GM19463 (cell line): ENCODE measurements around the gene ZACN.

Source experiments
- ATAC-seq: cut with Tn5 transposase; IDR thresholded peaks from one replicate; pipeline ENCODE4 v1.9.1; 2021; ENCODE audit warnings: mild to moderate bottlenecking, moderate library complexity; ENCODE audit not compliant: unreplicated experiment

Gene ZACN

DNA sequence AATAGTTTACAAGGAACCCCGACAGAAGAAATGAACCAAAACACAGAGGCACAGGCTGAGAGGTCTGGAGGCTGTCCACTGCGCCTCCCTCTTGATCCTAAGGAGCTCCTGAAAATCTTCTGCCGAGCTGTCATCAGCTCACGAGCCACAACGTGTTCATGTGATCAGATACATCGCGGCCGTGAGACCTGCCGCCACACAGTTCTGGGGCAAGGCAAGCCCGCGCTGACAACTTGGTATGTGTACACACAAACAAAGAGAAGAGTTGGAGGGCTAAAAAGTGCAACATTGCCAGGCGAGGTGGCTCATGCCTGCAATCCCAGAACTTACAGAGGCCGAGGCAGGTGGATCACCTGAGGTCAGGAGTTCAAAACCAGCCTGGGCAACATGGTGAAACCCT lies 17.0 kb downstream of the ZACN start:
- ATAC-seq, result no peak

DNA sequence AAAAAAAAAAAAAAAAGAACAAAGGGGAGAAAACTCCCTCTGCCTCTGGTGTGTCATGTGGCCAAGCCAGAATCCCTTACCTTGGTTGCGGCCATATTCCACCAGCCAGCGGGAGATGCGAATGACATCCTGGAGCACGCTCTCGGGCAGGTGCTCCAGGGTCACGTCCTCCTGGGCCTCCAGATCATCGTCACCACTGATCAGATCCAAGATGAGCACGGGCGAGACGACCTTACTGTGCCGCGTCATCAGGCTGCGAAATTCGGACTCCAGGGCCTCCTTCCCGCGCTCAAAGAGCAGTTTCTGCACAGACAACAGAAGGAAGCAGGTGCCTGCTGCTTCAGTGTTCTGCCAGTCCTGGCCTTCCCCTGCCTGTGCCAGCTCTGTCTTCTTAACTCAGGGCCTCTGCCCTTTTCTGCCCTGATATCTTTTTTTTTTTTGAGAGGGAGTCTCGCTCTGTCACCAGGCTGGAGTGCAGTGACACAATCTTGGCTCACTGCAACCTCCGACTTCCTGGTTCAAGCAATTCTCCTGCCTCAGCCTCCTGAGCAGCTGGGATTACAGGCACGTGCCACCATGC lies 18.8 kb downstream of the ZACN start:
- ATAC-seq, result no peak

DNA sequence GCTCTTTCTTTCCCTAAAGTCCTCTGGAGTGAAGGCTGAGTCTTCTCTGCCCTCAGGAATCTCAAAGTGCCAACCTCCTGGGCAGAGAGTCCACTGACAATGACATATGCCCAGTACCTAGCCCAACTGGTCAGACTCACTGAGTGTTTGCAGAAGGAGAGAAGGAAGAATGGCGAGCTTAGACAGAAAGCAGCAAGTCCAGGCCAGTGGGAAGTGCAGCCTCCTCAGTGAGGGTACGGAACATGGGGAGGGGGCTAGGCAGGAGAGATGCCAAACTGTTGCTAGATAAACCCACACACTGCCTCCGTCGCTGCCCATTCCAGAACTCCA lies 23.9 kb downstream of the ZACN start:
- ATAC-seq, result peak; percentile 9

DNA sequence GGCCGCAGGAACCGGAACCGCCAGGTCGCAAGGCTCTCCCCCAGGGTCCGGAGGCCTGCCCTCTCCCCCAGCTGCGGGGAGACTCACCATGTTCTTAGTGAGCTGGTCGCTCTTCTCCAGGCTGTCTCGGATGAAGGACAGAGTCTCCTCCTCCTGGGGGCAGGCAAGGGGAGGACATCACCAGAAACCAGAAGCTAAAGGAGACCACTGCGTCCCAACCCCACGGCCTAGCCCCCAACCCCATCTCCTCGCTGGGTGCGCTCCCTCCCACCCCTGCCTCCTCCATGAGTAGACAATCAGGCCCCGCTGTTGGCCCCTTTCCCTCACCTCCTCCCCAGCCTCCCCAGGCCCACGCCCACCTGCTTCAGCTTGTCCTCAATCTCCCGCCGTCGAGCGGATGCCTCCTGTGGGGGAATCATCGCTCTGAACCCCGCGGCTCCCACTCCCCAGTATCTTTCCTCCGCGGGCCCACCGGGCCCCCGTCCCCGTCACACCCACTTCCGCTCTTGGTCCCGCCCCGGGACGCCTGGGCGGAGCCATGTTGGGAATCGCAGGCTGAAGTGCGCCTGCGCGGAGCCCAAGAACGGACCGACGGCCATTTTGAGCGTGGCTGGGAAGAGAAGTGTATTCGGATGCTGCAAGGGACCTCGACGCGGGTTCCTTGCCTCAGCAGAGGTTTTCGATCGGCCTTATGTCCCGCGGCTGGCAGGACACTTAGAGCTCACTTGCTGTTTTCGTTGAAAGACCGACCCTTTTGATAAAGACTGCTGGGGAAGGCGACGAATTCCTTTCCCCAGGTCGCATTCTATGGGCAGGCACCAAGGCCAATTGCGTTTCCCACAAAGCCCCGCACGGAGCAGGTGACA lies 24.5 kb downstream of the ZACN start, which contains the start of gene EXOC7:
Gene EXOC7 (minus strand): TSS at position 514 of the 866 bp plus-strand sequence. CDS start 95 bp downstream, at position 419.
- peak; percentile 85 for ATAC-seq

DNA sequence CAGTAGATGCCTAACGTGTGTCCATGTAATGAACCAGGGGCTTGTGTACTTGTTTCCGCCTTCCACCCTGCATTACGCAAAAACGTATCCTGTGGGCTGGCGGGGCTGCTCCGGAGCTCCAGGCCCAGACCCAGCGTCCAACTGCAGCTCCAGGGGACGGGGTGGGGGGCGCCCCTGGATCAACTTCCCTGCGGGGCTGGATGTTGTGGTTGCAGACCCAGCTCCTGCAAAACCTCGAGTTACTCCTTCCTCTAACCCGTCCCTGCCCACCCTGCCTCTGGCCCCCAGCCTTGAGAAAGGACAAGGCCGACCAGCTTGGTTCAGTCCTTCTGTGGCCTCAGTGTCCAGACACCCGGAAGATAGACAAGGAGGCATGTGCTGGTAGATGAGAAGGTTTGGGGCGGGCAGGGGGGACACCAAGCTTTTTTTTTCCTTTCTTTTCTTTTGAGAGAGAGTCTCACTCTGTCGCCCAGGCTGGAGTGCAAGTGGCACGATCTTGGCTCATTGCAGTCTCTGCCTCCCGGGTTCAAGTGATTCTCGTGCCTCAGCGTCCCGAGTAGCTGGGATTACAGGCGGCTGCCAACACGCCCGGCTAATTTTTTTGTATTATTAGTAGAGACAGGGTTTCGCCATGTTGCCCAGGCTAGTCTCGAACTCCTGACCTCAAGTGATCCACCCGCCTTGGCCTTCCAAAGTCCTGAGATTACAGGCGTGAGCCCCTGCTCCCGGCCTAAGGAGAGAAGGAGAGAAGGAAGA lies 25.3 kb downstream of the ZACN start:
- ATAC-seq, result no peak

DNA sequence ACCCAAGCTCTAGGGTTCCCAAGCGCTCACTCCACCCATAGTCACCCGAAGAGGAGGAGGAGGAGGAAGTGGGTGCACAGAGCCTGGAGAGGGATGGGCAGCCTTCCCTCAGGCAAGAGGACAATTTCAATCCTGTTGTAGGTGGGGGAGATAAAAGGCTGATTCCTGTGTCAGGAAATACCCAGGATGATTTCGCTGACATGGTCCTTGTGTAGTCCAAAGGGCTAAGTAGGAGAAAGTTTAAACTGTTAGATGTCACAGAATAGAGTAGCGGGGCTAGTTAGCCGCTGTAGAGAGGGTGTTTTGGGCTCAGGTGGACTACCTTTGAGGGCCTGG lies 25.9 kb downstream of the ZACN start:
- no peak for ATAC-seq

DNA sequence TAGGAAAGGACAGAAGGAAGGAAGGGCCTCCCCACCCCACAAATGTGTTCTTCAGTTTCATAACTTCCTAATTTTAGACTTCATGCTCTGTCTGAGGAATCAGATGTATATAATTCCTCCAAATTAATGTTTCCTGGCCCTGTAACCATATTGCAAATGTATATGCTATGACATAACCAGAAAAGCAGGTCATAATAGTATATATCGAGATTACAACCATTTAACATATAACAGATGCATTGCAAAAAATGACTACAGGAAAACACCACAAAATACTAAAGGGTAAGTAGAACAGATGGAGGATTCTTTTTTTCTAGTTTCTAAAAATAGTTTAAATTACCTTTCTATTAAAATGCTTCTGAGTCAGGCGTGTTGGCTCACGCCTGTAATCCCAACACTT lies 27.7 kb downstream of the ZACN start:
- ATAC-seq, result no peak

DNA sequence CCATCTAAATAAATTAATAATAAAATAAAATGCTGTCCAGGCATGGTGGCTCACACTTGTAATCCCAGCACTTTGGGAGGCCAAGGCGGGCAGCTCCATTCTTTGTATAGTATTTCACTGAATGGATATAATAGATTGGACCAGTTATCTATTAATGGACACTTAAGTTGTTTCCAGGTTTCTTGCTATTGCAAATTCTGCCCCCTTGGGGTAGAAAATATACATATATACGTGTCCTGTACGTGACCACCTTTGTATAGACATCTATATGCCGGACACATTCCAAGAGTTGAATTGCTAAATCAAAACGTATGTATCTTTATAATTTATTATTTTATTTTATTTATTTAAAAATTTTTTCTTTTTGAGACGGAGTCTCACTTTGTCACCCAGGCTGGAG lies 28.5 kb downstream of the ZACN start:
- no peak for ATAC-seq

DNA sequence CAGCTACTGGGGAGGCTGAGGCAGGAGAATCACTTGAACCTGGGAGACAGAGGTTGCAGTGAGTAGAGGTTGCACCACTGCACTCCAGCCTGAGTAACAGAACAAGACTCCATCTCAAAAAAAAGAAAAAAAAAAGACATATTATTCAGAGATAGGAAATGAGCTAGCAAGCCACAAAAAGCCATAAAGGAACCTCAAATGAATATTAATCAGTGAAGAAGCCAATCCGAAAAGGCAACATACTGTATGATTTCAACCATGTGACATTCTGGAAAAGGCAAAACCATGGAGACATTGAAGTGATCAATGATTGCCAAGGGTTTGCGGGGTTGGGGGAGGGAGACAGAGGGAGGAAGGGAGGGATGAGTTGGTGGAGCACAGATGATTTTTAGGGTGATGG lies 33.0 kb downstream of the ZACN start:
- ATAC-seq, result no peak

DNA sequence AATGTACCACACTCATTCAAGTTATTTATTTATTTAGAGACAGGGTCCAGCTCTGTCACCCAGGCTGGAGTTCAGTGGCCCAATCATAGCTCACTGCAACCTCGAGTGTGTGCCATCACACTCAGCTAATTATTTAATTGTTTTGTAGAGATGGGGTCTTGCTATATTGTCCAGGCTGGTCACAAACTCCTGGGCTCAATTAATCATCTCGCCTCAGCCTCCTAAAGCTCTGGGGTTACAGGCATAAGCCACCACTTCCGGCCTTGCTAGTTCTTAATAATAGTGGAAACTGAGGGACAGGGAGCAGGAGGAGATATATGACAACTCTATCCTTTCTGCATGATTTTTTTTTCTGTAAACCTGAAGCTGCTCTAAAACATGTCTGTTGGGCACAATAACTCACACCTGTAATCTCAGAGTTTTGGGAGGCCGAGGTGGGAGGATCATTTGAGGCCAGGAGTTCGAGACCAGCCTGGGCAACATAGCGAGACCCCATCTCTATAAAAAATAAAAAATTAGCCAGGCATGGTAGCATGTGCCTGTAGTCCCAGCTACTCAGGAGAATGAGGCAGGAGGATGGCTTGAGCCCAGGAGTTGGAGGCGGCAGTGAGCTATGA lies 36.3 kb downstream of the ZACN start:
- ATAC-seq, result no peak

DNA sequence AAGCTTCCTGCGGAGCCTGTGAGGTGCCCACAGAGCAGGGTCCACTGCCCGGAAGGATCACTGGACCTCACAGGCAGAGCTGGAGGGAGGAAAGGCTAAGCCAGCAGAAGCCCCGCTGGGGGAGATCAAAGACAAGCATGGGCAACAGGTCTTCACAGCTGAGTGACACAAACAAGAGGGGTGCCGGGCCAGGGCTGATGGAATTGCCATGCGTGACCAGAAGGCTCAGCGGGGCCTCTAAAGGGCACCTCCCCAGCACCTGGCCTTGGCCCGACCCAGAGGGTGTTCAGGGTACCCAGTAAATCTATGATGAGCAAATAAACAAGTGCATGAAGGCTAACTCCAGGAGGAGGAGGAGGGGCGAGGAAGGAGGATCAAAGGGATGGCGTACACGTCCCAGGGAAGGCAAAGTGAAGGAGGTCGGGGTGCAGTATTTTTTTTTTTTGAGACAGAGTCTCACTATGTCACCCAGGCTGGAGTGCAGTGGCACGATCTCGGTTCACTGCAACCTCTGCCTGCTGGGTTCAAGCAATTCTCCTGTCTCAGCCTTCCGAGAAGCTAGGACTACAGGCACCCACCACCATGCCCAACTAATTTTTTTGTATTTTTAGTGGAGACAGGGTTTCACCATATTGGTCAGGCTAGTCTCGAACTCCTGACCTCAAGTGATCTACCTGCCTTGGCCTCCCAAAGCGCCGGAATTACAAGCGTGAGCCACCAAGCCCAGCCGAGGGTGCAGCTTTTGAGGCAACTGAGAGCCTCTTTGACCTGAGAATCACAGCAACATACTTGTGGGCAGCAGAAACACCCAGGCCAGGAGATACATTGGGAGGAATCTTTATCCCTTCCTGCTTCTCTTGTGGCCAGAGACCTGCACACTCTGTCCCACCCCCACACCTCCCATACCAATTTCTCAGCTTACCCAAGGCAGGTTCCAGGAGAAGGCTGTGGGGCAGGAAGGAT lies 40.7 kb downstream of the ZACN start:
- no peak for ATAC-seq

DNA sequence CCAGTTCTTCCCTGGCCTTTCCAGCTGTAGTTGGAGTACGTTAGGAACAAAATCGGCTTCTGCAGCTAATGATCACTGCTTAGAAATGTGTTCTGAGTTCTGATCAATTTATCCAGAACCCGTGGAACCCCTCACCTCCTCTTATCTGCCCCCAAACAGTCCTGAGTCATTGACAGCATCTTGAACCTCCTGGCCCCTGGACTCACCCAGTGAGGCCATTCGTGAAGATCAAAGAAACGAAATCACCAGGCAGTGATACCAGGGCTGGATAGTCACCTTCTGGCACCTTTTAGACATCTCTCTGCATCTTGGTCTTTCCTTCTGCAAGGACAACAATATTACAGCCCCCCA lies 41.7 kb downstream of the ZACN start:
- ATAC-seq, result no peak

DNA sequence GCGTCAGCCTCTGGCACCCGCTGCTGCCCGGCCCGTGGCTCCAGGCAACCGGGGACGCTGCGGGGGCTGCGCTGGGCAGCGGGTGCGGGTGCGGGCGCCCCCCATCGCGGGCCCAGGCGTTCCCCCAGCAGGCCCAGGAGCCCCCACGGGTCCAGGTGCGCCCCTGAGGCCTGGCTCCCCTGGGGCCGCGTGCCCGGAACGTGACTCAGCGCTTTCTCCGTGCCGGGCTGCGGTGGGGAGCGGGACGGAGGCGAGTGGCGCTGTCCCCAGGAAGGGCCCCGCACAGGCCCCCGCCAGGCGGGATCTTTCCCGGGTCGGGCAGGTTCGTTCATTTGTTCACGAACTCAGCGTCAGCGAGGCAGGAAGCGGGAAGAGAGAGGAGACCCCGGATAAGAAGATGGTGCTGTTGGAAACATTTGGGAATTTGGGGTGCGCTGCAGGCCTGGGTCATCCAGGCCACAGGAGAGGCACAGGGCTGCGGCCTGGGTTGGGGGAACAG lies 43.0 kb downstream of the ZACN start:
- no peak for ATAC-seq

DNA sequence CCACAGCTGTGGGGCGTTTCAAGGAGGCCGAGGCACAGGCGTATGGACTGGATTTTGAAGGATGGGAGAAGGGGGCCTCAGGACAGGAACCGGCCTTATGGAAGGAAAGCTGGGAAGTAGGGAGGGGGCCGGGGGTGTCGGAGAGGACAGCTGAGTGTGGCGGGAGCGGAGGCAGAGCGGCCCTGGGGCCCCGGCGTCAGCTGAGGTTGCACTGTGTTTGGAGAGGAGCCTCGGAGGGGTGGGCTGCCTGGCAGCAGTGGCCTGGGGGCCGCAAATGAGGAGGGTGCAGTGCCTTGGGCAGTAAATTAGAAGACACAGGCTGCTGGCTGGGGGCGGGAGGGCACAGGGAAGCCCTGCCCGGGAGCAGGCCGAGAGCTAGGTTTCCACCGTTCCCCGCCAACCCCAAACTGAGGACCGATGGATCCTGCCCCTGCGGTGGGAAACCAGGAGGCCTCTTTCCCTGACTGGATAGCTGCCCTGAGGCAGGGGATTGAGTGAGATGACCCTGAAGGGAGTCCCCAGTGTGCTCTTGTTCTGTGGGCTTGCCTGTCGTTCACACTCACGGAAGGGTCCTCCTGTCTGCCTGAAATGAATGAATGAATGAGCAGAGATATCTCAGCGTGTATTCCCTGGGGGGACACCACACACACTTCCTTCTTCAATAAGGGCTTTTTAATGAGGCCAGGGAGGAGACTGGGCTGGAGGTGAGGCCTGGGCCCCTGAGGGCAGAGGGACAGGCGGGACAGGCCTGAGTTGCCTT lies 43.6 kb downstream of the ZACN start:
- no peak for ATAC-seq

DNA sequence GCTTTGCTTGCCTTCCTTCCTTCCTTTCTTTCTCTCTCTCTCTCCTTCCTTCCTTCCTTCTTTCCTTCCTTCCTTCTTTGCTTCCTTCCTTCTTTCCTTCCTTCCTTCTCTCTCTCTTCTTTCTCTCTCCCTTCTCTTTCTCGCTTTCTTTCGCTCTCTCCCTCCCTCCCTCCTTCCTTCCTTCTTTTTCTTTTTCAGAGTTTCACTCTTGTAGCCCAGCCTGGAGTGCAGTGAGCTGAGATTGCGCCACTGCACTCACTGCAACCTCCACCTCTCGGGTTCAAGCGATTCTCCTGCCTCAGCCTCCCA lies 44.2 kb downstream of the ZACN start:
- no peak for ATAC-seq

DNA sequence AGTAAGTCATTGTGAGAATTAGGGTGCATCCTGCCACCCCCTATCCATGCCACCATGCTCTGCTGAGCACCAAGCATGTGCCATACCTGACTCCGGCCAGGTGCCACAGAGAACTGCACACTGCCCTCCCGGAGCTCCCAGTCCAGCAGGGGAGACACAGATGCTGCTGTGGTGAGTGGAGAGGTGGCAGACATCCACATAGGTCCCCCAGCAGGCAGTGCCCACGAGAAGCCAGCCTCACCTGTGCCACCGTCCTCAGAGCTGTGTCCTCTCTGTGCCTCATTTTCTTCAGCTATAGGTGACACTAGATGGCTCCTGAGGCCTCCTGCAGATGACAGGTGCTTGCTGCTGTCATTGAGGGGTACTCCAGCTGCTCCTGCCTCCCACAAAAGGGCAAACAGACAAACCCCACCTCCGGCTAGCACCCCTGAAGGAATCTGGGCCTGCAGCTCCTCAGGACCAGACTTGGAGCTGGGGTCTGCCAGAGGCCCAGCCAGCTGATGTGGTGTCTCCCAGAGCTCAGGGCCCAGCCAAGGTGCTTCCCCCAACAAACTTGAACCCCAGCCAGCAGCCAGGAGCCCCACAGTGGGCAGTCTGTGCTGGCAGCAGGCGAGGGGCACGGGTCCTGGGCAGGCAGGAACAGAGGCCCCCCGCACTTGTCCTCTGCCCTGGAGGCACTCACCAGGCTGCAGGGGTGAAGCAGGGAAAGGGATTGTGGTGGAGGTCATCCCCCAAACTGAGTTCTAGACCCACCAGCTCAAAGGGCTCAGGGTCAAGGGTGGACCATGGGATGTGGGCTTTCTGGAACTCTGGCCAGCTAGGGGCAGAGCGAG lies 45.0 kb downstream of the ZACN start:
- no peak for ATAC-seq

DNA sequence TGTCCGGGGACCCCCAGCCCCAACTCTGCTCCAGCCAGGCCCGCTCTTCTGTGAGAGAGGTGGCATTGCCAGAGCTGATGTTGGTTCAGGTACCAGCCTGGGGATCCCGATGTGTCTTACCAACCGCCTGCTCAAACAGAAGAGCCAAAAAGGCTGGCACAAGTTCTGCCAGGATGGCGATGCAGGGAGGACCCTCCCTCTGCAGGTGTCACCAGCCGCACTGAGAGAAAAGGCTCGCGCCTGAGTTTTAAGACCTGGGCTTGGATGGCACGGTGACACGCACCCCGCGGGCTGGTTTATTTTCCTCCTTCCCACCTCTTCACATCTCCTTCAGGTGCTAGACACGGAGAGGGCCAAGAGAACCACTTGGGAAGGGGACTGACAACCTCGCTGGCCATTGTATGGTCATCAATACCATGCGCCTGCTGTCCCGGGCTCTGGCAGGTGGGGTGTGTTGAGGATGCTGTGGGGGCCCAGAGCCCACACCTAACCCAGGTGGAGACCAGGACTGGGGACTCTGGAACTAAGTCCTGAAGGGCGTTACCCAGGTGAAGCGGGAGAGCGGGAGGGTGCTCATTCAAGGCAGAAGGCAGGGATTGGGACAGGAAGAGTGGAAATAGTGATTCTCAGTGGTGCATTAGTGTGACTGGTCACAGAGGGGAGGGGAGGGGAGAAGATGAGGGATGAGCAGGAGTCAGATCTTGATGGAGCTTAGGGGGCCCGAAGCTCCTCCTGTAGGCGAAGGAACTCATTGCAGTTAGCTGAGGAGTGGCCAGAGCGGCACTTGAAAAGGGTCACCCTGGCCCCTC lies 45.8 kb downstream of the ZACN start:
- no peak for ATAC-seq

DNA sequence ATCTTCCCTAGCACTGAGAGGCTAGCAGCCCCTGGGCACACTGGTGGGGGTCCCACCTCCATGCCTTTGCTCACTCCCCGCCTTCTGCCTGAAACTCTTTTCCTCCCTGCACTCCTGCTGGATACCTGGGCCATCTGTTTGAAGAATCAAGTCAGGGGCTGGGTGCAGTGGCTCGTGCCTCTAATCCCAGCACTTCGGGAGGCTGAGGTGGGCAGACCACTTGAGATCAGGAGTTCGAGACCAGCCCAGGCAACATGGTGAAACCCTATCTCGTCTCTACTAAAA lies 46.4 kb downstream of the ZACN start:
- ATAC-seq, result no peak
